ENCODE data around the gene PARK7.
A peak's percentile ranks its signal among the peaks of the same experiment; 100 is the strongest.

The PARK7 gene

GRCh38 chr1:7975212-7975865 lies 13.8 kb downstream of the PARK7 start:
- Histone ChIP-seq H3K4me3 (ENCODE audit: low read depth, low read length, poor library complexity, severe bottlenecking) (no peak overlapping the region), H3F3A (ENCODE audit: insufficient read depth, low read length) (no peaks in the 10 kb centered on the region), H3K4me1 (ENCODE audit: insufficient read depth, low read length, severe bottlenecking) (no peaks in the 10 kb centered on the region)

GRCh38 chr1:7980984-7981383 lies 19.5 kb downstream of the PARK7 start:
- Histone ChIP-seq H3K4me3 (ENCODE audit: low read depth, low read length, poor library complexity, severe bottlenecking) (no peak overlapping the region), H3K9me3 (ENCODE audit: low read length) (no peaks in the 10 kb centered on the region), H2AFZ (ENCODE audit: low read length) (no peak overlapping the region), H3K4me1 (ENCODE audit: insufficient read depth, low read length, severe bottlenecking) (no peaks in the 10 kb centered on the region), H3K36me3 (ENCODE audit: insufficient read depth, low read length) (peaks cover 81% of the 10 kb centered on the region), H3K9me2 (ENCODE audit: low read depth, low read length) (no peaks in the 10 kb centered on the region), H3K27me3 (ENCODE audit: insufficient read depth, low read length) (no peaks in the 10 kb centered on the region), H3K4me2 (ENCODE audit: low read length) (no peak overlapping the region), H3F3A (ENCODE audit: insufficient read depth, low read length) (no peaks in the 10 kb centered on the region), H3K27ac (ENCODE audit: low read depth, low read length, poor library complexity, severe bottlenecking) (no peak overlapping the region), H3K79me2 (ENCODE audit: insufficient read depth, low read length) (no peaks in the 10 kb centered on the region), H4K20me1 (ENCODE audit: insufficient read depth, low read length) (no peaks in the 10 kb centered on the region), H3K9ac (ENCODE audit: low read length) (no peak overlapping the region)
- TF ChIP-seq EZH2 (IDR thresholded peaks at IDR 0.05; ENCODE audit: borderline replicate concordance, low read length) (no peak), CTCF (IDR thresholded peaks at IDR 0.05; ENCODE audit: low read length) (no peak)

More at GRCh38 chr1:7975212-7975865, 13.8 kb downstream of the PARK7 start:
- no peaks in the 10 kb centered on the region for H3K9me3 ChIP-seq (ENCODE audit: low read length)
- H4K20me1 ChIP-seq (ENCODE audit: insufficient read depth, low read length) = no peaks in the 10 kb centered on the region
- no peak overlapping the region for H3K27ac ChIP-seq (ENCODE audit: low read depth, low read length, poor library complexity, severe bottlenecking)
- peaks cover 70% of the 10 kb centered on the region for H3K36me3 ChIP-seq (ENCODE audit: insufficient read depth, low read length)
- H3K9me2 ChIP-seq (ENCODE audit: low read depth, low read length) = no peaks in the 10 kb centered on the region
- no peak for TF ChIP-seq EZH2 (IDR thresholded peaks at IDR 0.05; ENCODE audit: borderline replicate concordance, low read length)
- TF ChIP-seq CTCF (IDR thresholded peaks at IDR 0.05; ENCODE audit: low read length) = peak; percentile 80
- no peaks in the 10 kb centered on the region for H3K27me3 ChIP-seq (ENCODE audit: insufficient read depth, low read length)
- H2AFZ ChIP-seq (ENCODE audit: low read length) = no peak overlapping the region
- no peak overlapping the region for H3K4me2 ChIP-seq (ENCODE audit: low read length)
- no peaks in the 10 kb centered on the region for H3K79me2 ChIP-seq (ENCODE audit: insufficient read depth, low read length)
- H3K9ac ChIP-seq (ENCODE audit: low read length) = no peak overlapping the region

- no peaks in the 10 kb centered on the region for H3K79me2 ChIP-seq (ENCODE audit: insufficient read depth, low read length)
- no peaks in the 10 kb centered on the region for H3K9me2 ChIP-seq (ENCODE audit: low read depth, low read length)
- H3K9ac ChIP-seq (ENCODE audit: low read length) = no peak overlapping the region
- no peak overlapping the region for H3K4me2 ChIP-seq (ENCODE audit: low read length)
- no peak overlapping the region for H2AFZ ChIP-seq (ENCODE audit: low read length)
- H4K20me1 ChIP-seq (ENCODE audit: insufficient read depth, low read length) = no peaks in the 10 kb centered on the region
- no peaks in the 10 kb centered on the region for H3K9me3 ChIP-seq (ENCODE audit: low read length)
- peaks cover 72% of the 10 kb centered on the region for H3K36me3 ChIP-seq (ENCODE audit: insufficient read depth, low read length)
- no peak overlapping the region for H3K27ac ChIP-seq (ENCODE audit: low read depth, low read length, poor library complexity, severe bottlenecking)
- H3F3A ChIP-seq (ENCODE audit: insufficient read depth, low read length) = no peaks in the 10 kb centered on the region
- H3K27me3 ChIP-seq (ENCODE audit: insufficient read depth, low read length) = no peaks in the 10 kb centered on the region
- H3K4me1 ChIP-seq (ENCODE audit: insufficient read depth, low read length, severe bottlenecking) = no peaks in the 10 kb centered on the region
- no peak overlapping the region for H3K4me3 ChIP-seq (ENCODE audit: low read depth, low read length, poor library complexity, severe bottlenecking)
- TF ChIP-seq CTCF (IDR thresholded peaks at IDR 0.05; ENCODE audit: low read length) (no peak), EZH2 (IDR thresholded peaks at IDR 0.05; ENCODE audit: borderline replicate concordance, low read length) (no peak)
Measured at GRCh38 chr1:7983086-7983778, 21.7 kb downstream of the PARK7 start.
